ENCODE measurements around the gene ACOT6. TPM values are rescaled to one million over a fixed set of nuclear protein-coding genes. Genes with fewer than 3 reads are reported as not detected.

Gene ACOT6
- total RNA-seq, 3 donors from 2014 or later: 0.16 TPM; not detected in 2

- TF ChIP-seq CTCF (IDR thresholded peaks at IDR 0.05) (no peak), POLR2AphosphoS5 (IDR thresholded peaks at IDR 0.05) (no peak), POLR2A (IDR thresholded peaks at IDR 0.05) (no peak)
Measured at GRCh38 chr14:73623504-73624054, 11.3 kb downstream of the ACOT6 start.

GRCh38 chr14:73625706-73626105 is 13.4 kb downstream of the ACOT6 start:
- Histone ChIP-seq H3K4me3 (no peak overlapping the region), H3K27ac (no peak overlapping the region), H3K27me3 (no peaks in the 10 kb centered on the region), H3K36me3 (no peaks in the 10 kb centered on the region), H3K4me1 (no peaks in the 10 kb centered on the region), H3K9me3 (no peaks in the 10 kb centered on the region)
- no peak for DNase-seq (ENCODE audit: low spot score in 2 of 2)
- intact Hi-C loops (cut with DNase I; ENCODE audit: low total_unique reads): no loop called here
- TF ChIP-seq CTCF (IDR thresholded peaks at IDR 0.05) (no peak), POLR2A (IDR thresholded peaks at IDR 0.05) (no peak), POLR2AphosphoS5 (IDR thresholded peaks at IDR 0.05) (no peak)

More at GRCh38 chr14:73623504-73624054, 11.3 kb downstream of the ACOT6 start:
- no peak overlapping the region for H3K27ac ChIP-seq
- no peaks in the 10 kb centered on the region for H3K27me3 ChIP-seq
- H3K36me3 ChIP-seq: no peaks in the 10 kb centered on the region
- no peaks in the 10 kb centered on the region for H3K4me1 ChIP-seq
- intact Hi-C loops (cut with DNase I; ENCODE audit: low total_unique reads): no loop called here
- H3K9me3 ChIP-seq: no peaks in the 10 kb centered on the region
- DNase-seq (ENCODE audit: low spot score in 2 of 2): no peak
- no peak overlapping the region for H3K4me3 ChIP-seq

- Histone ChIP-seq H3K36me3 (no peaks in the 10 kb centered on the region), H3K27me3 (no peaks in the 10 kb centered on the region), H3K4me1 (no peaks in the 10 kb centered on the region), H3K27ac (no peak overlapping the region), H3K4me3 (no peak overlapping the region), H3K9me3 (no peaks in the 10 kb centered on the region)
- TF ChIP-seq POLR2A (IDR thresholded peaks at IDR 0.05): no peak
- no peak for TF ChIP-seq POLR2AphosphoS5 (IDR thresholded peaks at IDR 0.05)
- no peak for TF ChIP-seq CTCF (IDR thresholded peaks at IDR 0.05)
- DNase-seq (ENCODE audit: low spot score in 2 of 2): no peak
- intact Hi-C loops (cut with DNase I; ENCODE audit: low total_unique reads): no loop called here
Measured at GRCh38 chr14:73627151-73627558, 14.8 kb downstream of the ACOT6 start.

GRCh38 chr14:73630009-73630780 is 17.9 kb downstream of the ACOT6 start:
- no peak for DNase-seq (ENCODE audit: low spot score in 2 of 2)
- intact Hi-C loops (cut with DNase I; ENCODE audit: low total_unique reads): no loop called here
- no peaks in the 10 kb centered on the region for H3K27me3 ChIP-seq
- H3K36me3 ChIP-seq: no peaks in the 10 kb centered on the region
- H3K4me3 ChIP-seq: no peak overlapping the region
- TF ChIP-seq CTCF (IDR thresholded peaks at IDR 0.05): no peak
- no peak for TF ChIP-seq POLR2A (IDR thresholded peaks at IDR 0.05)
- TF ChIP-seq POLR2AphosphoS5 (IDR thresholded peaks at IDR 0.05): no peak
- no peak overlapping the region for H3K27ac ChIP-seq
- H3K9me3 ChIP-seq: no peaks in the 10 kb centered on the region
- H3K4me1 ChIP-seq: no peaks in the 10 kb centered on the region
